GM23338 (cell line): ENCODE results near the gene PSMD13. TPM values are rescaled to one million over a fixed set of nuclear protein-coding genes. Genes with fewer than 3 reads are reported as not detected.
"Not testable (repeated sequence)": the region's sequence is repeated elsewhere in the genome, so short reads cannot be mapped to it uniquely, and the experiment has no call there.

Experiments
- ATAC-seq: fragments of 200-7000 bp; cut with Tn5 transposase; 3 replicates; pipeline ENCODE4 v1.9.1; 2020
- DNase-seq: peaks from one replicate; pipeline ENCODE4 v3.0.0-alpha.2; 2015; ENCODE audit warnings: low spot score
- H2AFZ ChIP-seq: fragments of 200-600 bp; sonication (generic); 2 replicates; pipeline ENCODE4 v1.8.0; 2016; ENCODE audit warnings: antibody characterized with exemption, mild to moderate bottlenecking, moderate library complexity
- H3F3A ChIP-seq: fragments of 200-600 bp; sonication (generic); replicated peaks from 2 replicates; pipeline ENCODE4 v1.8.0; 2017; ENCODE audit warnings: antibody characterized with exemption, mixed run types, low read depth
- H3K27ac ChIP-seq: fragments of 200-600 bp; sonication (generic); 2 replicates; pipeline ENCODE4 v1.6.1; 2016; ENCODE audit warnings: low read depth
- H3K27me3 ChIP-seq: fragments of 200-600 bp; sonication (generic); 2 replicates; pipeline ENCODE4 v1.8.0; 2016; ENCODE audit warnings: mild to moderate bottlenecking, mixed run types, moderate library complexity; ENCODE audit not compliant: insufficient read depth
- H3K36me3 ChIP-seq: fragments of 200-600 bp; sonication (generic); 2 replicates; pipeline ENCODE4 v1.8.0; 2016; ENCODE audit warnings: mild to moderate bottlenecking; ENCODE audit not compliant: insufficient read depth
- H3K4me1 ChIP-seq: fragments of 200-600 bp; sonication (generic); 2 replicates; pipeline ENCODE4 v1.8.0; 2016; ENCODE audit warnings: mild to moderate bottlenecking, moderate library complexity; ENCODE audit not compliant: insufficient read depth
- H3K4me2 ChIP-seq: fragments of 200-600 bp; sonication (generic); 2 replicates; pipeline ENCODE4 v1.7.1; 2017; ENCODE audit warnings: mixed run types
- H3K4me3 ChIP-seq: fragments of 200-600 bp; sonication (generic); 2 replicates; pipeline ENCODE4 v1.6.1; 2016; ENCODE audit warnings: mixed run types
- H3K79me2 ChIP-seq: fragments of 200-600 bp; sonication (generic); replicated peaks from 2 replicates; pipeline ENCODE4 v1.8.0; 2017; ENCODE audit warnings: mild to moderate bottlenecking; ENCODE audit not compliant: insufficient read depth
- H3K9me2 ChIP-seq: fragments of 200-600 bp; sonication (generic); 2 replicates; pipeline ENCODE4 v1.8.0; 2017; ENCODE audit not compliant: insufficient read depth
- H4K20me1 ChIP-seq: fragments of 200-600 bp; sonication (generic); replicated peaks from 2 replicates; pipeline ENCODE4 v1.8.0; 2017; ENCODE audit warnings: mild to moderate bottlenecking; ENCODE audit not compliant: insufficient read depth
- H3K27ac Mint-ChIP-seq: 2 replicates; pipeline ENCODE4 v1.8.0; 2020; ENCODE audit warnings: inconsistent platforms, mild to moderate bottlenecking, moderate library complexity, mixed read lengths
- H3K27me3 Mint-ChIP-seq: 3 replicates; pipeline ENCODE4 v1.8.0; 2022; ENCODE audit warnings: low read depth, mild to moderate bottlenecking, moderate library complexity, mixed read lengths, inconsistent platforms; ENCODE audit not compliant: insufficient read depth, poor library complexity
- H3K36me3 Mint-ChIP-seq: 3 replicates; pipeline ENCODE4 v1.8.0; 2021; ENCODE audit warnings: low read depth, mild to moderate bottlenecking, inconsistent platforms, moderate library complexity, mixed read lengths
- H3K4me1 Mint-ChIP-seq: 3 replicates; pipeline ENCODE4 v1.8.0; 2020; ENCODE audit warnings: mild to moderate bottlenecking, inconsistent platforms, mixed read lengths
- H3K4me3 Mint-ChIP-seq: 3 replicates; pipeline ENCODE4 v1.8.0; 2021; ENCODE audit warnings: moderate library complexity, mild to moderate bottlenecking, inconsistent platforms, mixed read lengths
- H3K9me3 Mint-ChIP-seq: 3 replicates; pipeline ENCODE4 v1.8.0; 2020; ENCODE audit warnings: moderate library complexity, mild to moderate bottlenecking, inconsistent platforms, mixed read lengths
- CTCF ChIP-seq, 2 experiments: fragments of 200-600 bp in 1 of 2; sonication (generic) in 1 of 2; conservative IDR thresholded peaks; 2 replicates each; pipeline versions ENCODE4 v1.5.1 to v1.6.1; 2016 to 2017; ENCODE audit warnings: antibody characterized with exemption in 2 of 2, low read depth in 2 of 2, mild to moderate bottlenecking in 2 of 2, moderate library complexity in 1 of 2
- EZH2 ChIP-seq: fragments of 200-600 bp; sonication (generic); IDR thresholded peaks from one replicate; pipeline ENCODE4 v1.8.0; 2017; ENCODE audit warnings: antibody characterized with exemption, mild to moderate bottlenecking, low read depth; ENCODE audit not compliant: unreplicated experiment
- EZH2phosphoT487 ChIP-seq: fragments of 200-600 bp; sonication (generic); IDR thresholded peaks from one replicate; pipeline ENCODE4 v1.8.1; 2018; ENCODE audit warnings: antibody characterized with exemption; ENCODE audit not compliant: unreplicated experiment
- JUNB ChIP-seq: IDR thresholded peaks from one replicate; pipeline ENCODE4 v1.6.1; 2016; ENCODE audit warnings: antibody characterized with exemption; ENCODE audit not compliant: unreplicated experiment
- NANOG ChIP-seq: IDR thresholded peaks from 2 replicates; pipeline ENCODE4 v1.6.1; 2016; ENCODE audit warnings: antibody characterized with exemption, borderline replicate concordance
- STAT1 ChIP-seq: IDR thresholded peaks from one replicate; pipeline ENCODE4 v1.6.1; 2016; ENCODE audit warnings: antibody characterized with exemption; ENCODE audit not compliant: unreplicated experiment
- ZNF114 ChIP-seq: fragments of 250-450 bp; sonication (Bioruptor Pico); IDR thresholded peaks from 2 replicates; pipeline ENCODE4 v1.5.0; 2020; ENCODE audit warnings: mild to moderate bottlenecking, moderate library complexity
- ZNF331 ChIP-seq: fragments of 250-450 bp; sonication (Bioruptor Pico); IDR thresholded peaks from 2 replicates; pipeline ENCODE4 v1.5.0; 2020; ENCODE audit warnings: low read depth, mild to moderate bottlenecking, moderate library complexity
- polyA plus RNA-seq: library from polyadenylated mRNA; unstranded; fragments of >200 nt; fragmentation: Nextera tagmentation; extraction: Ambion mirVana; gene quantifications from 2 replicates; pipeline ENCODE4 v1.2.1, GENCODE V29; 2016
- total RNA-seq: library from RNA; depleted of rRNA; stranded (reverse); fragments of >200 nt; shearing (Covaris generic); gene quantifications from 2 replicates; pipeline ENCODE4 v1.2.3, GENCODE V29; 2014

PSMD13 gene
- total and polyA plus RNA-seq, 2 experiments from 2014 or later, result 111 to 114 TPM

DNA sequence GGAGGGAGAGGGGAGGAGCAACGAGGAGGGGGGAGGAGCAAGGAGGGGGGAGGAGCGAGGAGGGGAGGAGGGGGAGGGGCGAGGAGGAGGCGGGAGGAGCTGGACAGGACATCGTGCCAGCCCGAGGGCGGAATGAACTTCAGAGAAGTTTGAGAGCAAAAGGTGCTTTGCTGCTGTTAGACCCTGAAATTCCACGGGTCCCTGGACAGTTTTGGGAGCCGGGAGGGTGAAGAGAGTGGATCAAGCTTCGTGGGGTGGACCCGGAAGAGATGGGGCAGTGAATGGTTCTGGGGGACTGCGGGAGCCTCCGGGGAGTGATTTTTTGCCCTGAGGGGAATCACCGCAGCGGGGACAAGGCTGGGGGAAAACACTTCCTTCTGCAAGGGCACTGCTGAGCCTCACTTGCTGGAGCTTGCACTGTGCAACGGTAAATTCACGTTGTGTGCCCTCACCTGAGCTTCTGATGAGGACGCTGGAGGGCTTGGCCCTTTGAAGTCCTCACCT, 30.8 kb downstream of the PSMD13 start:
- H3K4me3 Mint-ChIP-seq, result no peak overlapping the region
- Histone ChIP-seq H3K79me2 (no peaks in the 10 kb centered on the region), H2AFZ (peak overlapping the region; percentile 76), H3K4me1 (peaks cover 14% of the 10 kb centered on the region; the same call in 1 of the 2 replicates), H3K4me3 (no peak overlapping the region), H3K27me3 (no peaks in the 10 kb centered on the region), H3K36me3 (0 out of 2 replicates have a peak, but pooled peaks cover 5% of the 10 kb centered on the region), H3K9me2 (no peaks in the 10 kb centered on the region), H3F3A (0 out of 2 replicates have a peak, but pooled peaks cover 10% of the 10 kb centered on the region), H3K27ac (no peak overlapping the region), H3K4me2 (no peak overlapping the region), H4K20me1 (no peaks in the 10 kb centered on the region)
- peaks cover 28% of the 10 kb centered on the region for H3K9me3 Mint-ChIP-seq
- H3K36me3 Mint-ChIP-seq, result peaks cover 14% of the 10 kb centered on the region; the same call in 2 of the 3 replicates
- no peak for ATAC-seq
- H3K4me1 Mint-ChIP-seq, result peaks cover 16% of the 10 kb centered on the region
- no peak overlapping the region for H3K27ac Mint-ChIP-seq
- no peak for DNase-seq
- peaks cover 10% of the 10 kb centered on the region for H3K27me3 Mint-ChIP-seq
- no peak for TF ChIP-seq ZNF331 (CRISPR knock-in tag)
- TF ChIP-seq CTCF (conservative IDR thresholded peaks at IDR 0.05; ENCODE audit: low read depth in 2 of 2), result no peak

GRCh38 chr11:268716-269145, 32.0 kb downstream of the PSMD13 start:
- H3K4me2 ChIP-seq, result peak overlapping the region; percentile 13; the same call in 1 of the 2 replicates
- H3K9me2 ChIP-seq, H3K27me3 ChIP-seq, H3K79me2 ChIP-seq, H3K36me3 ChIP-seq, H3K27ac ChIP-seq, H3K27ac Mint-ChIP-seq, H3K4me3 ChIP-seq, H3F3A ChIP-seq, H3K4me3 Mint-ChIP-seq, H3K27me3 Mint-ChIP-seq, H4K20me1 ChIP-seq: not testable (repeated sequence)
- H3K36me3 Mint-ChIP-seq, result peaks cover 14% of the 10 kb centered on the region; the same call in 2 of the 3 replicates
- ATAC-seq (peak; percentile 51; the same call in 2 of the 3 replicates), DNase-seq (peak; percentile 27)
- peaks cover 28% of the 10 kb centered on the region for H3K9me3 Mint-ChIP-seq
- peaks cover 14% of the 10 kb centered on the region; the same call in 1 of the 2 replicates for H3K4me1 ChIP-seq
- peaks cover 16% of the 10 kb centered on the region for H3K4me1 Mint-ChIP-seq
- H2AFZ ChIP-seq, result peak overlapping the region; percentile 11; the same call in 1 of the 2 replicates

DNA sequence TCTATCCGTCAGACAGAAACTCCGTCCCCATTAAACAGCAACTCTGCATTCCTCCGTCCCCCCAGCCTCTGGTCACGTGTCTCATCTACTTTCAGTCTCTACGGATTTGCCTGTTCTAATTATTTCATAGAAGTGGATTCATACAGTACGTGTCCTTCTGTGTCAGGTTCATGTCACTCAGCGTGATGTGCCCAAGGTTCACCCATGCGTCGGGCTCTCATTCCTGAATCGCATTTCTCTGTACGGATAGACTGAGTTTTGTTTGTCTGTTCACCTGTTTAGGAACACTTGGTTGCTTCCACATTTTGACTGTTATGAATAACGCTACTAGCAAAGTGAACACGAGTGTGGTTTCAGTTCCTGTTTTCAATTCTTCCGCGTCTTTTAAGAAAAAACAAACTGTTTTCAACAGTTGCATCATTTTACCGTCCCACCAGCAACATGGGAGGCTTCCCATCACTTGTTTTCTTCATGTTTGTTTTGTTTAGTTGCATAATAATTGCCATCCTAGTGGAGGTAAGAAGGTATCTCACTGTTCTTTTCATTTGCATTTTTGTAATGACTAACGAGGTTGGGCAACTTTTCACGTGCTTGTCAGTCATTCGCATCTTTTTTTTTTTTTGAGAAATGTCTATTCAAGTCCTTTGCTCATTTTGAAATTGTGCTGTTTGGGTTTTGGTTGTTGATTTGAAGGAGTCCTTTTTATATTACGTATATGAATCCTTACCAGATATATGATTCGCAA, 32.5 kb downstream of the PSMD13 start:
- peaks cover 23% of the 10 kb centered on the region for H3K9me3 Mint-ChIP-seq
- H3K4me1 Mint-ChIP-seq, result peaks cover 16% of the 10 kb centered on the region
- no peak overlapping the region for H3K4me3 Mint-ChIP-seq
- H3K36me3 Mint-ChIP-seq, result peaks cover 14% of the 10 kb centered on the region; the same call in 2 of the 3 replicates
- Histone ChIP-seq H3F3A (0 out of 2 replicates have a peak, but pooled peaks cover 10% of the 10 kb centered on the region), H3K36me3 (0 out of 2 replicates have a peak, but pooled peaks cover 5% of the 10 kb centered on the region), H3K27me3 (no peaks in the 10 kb centered on the region), H3K4me1 (peaks cover 14% of the 10 kb centered on the region; the same call in 1 of the 2 replicates), H3K27ac (no peak overlapping the region), H3K4me3 (no peak overlapping the region), H3K79me2 (no peaks in the 10 kb centered on the region), H3K9me2 (no peaks in the 10 kb centered on the region), H3K4me2 (peak overlapping the region; percentile 13; the same call in 1 of the 2 replicates), H2AFZ (peak overlapping the region; percentile 11; the same call in 1 of the 2 replicates), H4K20me1 (no peaks in the 10 kb centered on the region)
- no peak; the same call in 2 of the 3 replicates for ATAC-seq
- DNase-seq, result peak; percentile 18
- peaks cover 10% of the 10 kb centered on the region for H3K27me3 Mint-ChIP-seq
- H3K27ac Mint-ChIP-seq, result no peak overlapping the region; the same call in 1 of the 2 replicates
- no peak for TF ChIP-seq ZNF114 (CRISPR knock-in tag)
- no peak for TF ChIP-seq EZH2
- no peak for TF ChIP-seq EZH2phosphoT487
- no peak for TF ChIP-seq JUNB
- TF ChIP-seq CTCF (conservative IDR thresholded peaks at IDR 0.05; ENCODE audit: low read depth in 2 of 2), result no peak
- TF ChIP-seq NANOG, result no peak
- no peak for TF ChIP-seq STAT1
